Sigmoid colon (tissue), 4 donors: ENCODE results near the gene PALMD.

ENCODE experiments used
- EP300 ChIP-seq, 4 donors: sonication (generic); formaldehyde crosslinking; IDR thresholded peaks; one replicate each; pipeline ENCODE4 v1.6.1; 2017; ENCODE audit warnings: antibody characterized with exemption in 4 of 4
- POLR2A ChIP-seq, 2 donors: fragments of 450-650 bp; IDR thresholded peaks; one replicate each; pipeline ENCODE4 v1.6.1; 2016; ENCODE audit warnings: antibody characterized with exemption in 2 of 2, mild to moderate bottlenecking in 2 of 2, moderate library complexity in 2 of 2
- POLR2AphosphoS5 ChIP-seq, 4 donors: sonication (generic); formaldehyde crosslinking; IDR thresholded peaks; one replicate each; pipeline ENCODE4 v1.6.1; 2017; ENCODE audit warnings: antibody characterized with exemption in 4 of 4
- TF ChIP-seq, protein P1 (sequence below), 4 experiments: fragments of 450-650 bp in 3 of 4; fragments of 200-600 bp in 1 of 4; IDR thresholded peaks; one replicate each; pipeline ENCODE4 v1.5.1; 2016 to 2019; ENCODE audit warnings: antibody characterized with exemption in 4 of 4, mild to moderate bottlenecking in 3 of 4, moderate library complexity in 2 of 4

DNA sequence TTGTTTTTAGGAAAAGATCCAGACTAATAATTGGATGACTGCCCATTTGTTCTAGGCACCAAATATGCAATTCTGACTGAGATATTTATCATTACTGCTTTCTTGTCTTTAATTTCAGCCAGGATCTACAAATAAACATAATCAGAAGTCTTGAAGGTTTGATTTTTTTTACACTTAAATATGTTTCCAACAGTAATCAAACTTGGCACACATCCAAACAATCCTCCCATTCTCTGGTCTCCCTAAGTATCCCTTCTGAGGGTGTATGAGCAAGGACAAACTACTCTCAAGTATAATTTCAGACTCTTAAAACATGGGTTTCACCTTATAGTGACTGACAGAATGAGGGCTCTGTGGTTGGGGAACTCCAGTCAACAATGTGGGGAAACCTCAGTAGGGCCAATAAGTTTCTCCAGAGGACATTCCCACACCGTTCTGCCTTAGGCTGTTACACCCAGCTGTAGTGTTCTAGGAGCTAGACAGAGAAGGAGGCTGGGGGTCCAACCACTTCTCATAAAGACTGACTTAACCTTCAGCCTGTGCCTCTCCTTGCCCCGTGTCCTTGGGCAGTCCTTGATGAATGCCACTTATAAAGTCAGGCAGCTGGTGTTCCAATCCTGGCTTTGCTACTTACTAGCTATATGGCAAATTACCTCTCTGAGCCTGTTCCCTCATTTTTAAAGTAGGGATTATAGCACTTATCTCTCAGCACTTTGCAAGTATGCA is 1.5 kb upstream of the PALMD start:
- TF ChIP-seq, protein P1, sequence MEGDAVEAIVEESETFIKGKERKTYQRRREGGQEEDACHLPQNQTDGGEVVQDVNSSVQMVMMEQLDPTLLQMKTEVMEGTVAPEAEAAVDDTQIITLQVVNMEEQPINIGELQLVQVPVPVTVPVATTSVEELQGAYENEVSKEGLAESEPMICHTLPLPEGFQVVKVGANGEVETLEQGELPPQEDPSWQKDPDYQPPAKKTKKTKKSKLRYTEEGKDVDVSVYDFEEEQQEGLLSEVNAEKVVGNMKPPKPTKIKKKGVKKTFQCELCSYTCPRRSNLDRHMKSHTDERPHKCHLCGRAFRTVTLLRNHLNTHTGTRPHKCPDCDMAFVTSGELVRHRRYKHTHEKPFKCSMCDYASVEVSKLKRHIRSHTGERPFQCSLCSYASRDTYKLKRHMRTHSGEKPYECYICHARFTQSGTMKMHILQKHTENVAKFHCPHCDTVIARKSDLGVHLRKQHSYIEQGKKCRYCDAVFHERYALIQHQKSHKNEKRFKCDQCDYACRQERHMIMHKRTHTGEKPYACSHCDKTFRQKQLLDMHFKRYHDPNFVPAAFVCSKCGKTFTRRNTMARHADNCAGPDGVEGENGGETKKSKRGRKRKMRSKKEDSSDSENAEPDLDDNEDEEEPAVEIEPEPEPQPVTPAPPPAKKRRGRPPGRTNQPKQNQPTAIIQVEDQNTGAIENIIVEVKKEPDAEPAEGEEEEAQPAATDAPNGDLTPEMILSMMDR (IDR thresholded peaks at IDR 0.05) = no peak
- no peak for TF ChIP-seq POLR2A (IDR thresholded peaks at IDR 0.05)
- no peak for TF ChIP-seq POLR2AphosphoS5 (IDR thresholded peaks at IDR 0.05)
- TF ChIP-seq EP300 (IDR thresholded peaks at IDR 0.05) = no peak
